Stimulated activated CD4-positive, alpha-beta T cell treated with anti-CD3 and anti-CD28 coated beads, Interleukin-4, amount 100 ng/mL, for 1 hour (primary cell): ENCODE results near the gene XXYLT1.

Experiments
- DNase-seq: peaks from one replicate; pipeline ENCODE4 v3.0.0-alpha.2; 2020

The XXYLT1 gene

DNA sequence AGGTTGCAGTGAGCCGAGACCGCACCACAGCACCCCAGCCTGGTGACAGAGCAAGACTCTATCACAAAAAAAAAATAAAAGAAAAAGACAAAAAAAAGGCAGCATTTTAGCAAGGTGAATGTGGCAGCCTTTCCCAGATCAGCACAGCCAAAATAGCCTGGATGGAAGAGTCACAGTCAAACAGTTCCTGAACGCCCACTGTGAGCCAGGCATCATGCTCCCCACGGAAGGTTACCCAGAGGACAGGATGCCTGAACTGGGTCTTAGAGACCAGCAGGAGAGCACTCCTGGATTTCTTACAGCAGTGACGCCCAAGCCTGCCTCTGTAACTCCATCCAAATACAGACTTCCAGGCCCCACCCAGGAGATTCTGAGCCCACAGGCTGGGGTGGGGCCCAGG lies 4.5 kb downstream of the XXYLT1 start:
- DNase-seq, result no peak

DNA sequence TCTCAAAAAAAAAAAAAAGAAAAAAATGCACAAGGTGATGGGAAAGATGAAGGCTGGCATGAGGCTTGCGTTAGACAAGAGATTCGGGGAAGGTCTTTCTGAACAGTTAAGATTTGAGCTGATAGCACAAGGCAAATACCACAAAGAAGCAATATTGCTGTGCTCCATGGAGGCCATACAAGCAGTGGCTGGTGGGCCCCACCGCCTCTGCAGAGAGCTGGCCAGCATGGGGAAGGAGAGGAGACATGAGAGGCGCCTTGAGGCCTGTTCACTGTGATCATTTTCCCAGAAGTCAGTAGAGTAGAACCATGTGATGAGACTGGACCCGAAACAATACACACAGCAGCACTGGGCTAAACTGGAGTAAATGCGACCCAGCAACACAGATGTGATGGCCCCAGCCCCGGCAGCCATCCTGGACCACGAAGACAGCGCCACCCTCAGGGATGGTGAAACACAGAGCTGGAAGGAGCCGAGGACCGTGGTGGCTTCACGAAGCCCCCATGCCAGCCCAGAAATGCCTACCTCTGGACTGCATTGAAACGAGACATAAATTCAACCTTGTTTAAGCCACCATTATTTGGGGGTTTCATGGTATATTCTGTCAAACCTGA lies 5.5 kb downstream of the XXYLT1 start:
- no peak for DNase-seq

DNA sequence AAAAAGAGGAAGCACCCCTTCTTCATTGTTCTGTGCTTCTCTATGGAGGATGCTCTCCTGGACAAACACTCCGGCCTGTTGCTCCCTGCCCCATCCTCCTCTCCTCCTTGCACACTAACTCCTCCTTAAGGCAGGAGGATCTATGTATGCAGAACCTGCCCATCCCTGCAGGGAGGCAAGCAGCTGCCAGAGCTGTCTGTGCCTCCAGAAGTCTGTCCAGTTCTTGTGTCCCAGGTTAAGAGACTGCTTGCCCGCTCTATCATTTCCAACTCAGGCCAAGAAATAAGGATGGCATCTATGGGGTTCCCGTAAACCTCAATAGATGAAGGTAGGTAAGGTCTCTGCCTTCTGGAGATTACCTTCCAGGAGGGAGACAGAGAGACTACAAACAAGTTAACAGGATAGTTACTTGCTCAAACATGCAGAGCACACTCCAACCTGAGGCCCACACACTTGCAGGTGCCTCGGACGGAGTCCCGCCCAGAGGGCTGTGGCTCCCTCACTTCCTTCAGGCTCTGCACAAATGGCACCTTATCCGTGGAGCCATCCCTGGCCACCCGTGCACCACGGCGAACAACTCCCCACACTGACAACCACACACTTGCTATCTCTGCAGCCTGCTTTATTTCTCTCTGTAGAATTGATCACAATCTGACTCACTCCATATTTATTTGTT lies 6.9 kb downstream of the XXYLT1 start:
- no peak for DNase-seq

DNA sequence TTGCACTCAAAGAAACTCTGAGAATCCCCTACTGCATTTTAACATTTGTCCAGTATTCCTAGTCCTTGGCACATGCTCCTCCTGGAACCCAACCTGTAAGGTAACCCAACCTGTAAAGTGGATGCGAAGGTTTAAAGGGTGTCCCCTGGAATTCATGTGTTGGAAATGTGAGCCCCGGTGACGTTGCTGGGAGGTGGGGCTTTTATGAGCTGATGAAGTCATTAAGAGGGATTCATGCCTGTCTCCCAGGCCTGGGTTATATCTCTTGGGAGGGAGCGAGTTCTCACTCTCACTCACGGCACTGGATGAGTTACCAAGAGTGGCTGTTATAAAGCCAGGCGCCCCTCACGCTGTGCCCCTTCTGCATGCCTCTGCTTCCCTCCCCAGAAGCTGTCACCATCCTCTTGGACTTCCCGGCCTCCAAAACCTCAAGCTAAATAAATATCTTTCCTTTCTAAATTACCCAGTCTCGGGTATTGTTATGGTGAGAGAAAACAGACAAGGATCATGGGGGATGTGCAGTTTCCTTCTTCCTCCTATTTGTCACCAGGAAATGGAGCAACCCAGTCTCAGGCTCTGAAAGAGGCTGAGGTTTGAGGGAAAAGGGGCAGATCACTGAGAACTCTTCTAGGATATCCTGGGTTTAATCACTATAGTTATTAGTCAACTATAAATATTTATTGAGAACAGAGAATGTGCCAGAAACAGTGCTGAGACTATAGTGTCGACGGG lies 7.6 kb downstream of the XXYLT1 start:
- DNase-seq, result no peak

DNA sequence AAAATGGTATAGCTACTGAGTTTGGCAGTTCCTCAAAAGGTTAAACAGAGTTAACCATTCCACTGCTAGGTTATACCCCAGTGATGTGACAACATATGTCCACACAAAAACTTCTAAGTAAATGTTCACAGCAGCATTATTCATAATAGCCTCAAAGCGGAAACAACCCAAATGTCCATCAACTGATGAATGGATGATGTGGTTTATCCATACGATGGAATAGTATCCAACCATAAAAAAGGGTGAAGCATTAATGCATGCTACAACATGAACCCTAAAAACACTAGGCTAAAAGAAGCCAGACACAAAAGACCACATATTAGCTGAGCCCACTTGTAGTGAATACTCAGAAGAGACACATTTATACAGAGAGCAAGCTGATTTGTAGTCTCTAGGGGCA lies 9.0 kb downstream of the XXYLT1 start:
- no peak for DNase-seq

DNA sequence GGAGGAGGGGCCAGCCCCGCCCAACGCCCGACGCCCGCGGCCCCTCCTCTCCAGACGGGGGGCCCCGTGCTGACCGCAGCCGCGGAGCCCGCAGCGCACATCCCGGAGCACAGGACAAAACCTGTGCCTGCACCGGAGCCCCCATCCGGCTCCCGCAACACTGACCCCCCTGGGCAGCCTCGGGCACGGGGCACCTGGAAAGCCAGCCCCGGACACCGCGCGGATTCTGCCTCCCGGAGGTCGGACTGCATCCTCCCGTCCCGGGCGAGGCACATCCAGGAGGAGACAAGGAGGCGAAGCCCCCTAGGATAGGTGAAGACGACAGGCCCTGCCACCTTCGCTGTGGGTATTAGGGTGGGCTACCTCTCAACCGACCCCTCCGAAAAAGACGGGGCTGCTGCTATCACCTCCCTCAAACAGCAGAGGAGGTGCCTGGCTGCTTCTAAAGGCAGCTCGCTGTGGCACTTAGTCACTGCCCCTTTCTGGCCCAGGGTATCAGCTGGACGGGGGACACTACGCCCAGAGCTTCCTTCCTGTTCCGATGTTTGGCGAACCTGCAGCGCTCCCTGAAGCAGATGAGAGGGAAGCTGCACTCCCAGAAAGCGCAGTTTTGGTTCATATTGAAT lies 10.6 kb downstream of the XXYLT1 start:
- no peak for DNase-seq

DNA sequence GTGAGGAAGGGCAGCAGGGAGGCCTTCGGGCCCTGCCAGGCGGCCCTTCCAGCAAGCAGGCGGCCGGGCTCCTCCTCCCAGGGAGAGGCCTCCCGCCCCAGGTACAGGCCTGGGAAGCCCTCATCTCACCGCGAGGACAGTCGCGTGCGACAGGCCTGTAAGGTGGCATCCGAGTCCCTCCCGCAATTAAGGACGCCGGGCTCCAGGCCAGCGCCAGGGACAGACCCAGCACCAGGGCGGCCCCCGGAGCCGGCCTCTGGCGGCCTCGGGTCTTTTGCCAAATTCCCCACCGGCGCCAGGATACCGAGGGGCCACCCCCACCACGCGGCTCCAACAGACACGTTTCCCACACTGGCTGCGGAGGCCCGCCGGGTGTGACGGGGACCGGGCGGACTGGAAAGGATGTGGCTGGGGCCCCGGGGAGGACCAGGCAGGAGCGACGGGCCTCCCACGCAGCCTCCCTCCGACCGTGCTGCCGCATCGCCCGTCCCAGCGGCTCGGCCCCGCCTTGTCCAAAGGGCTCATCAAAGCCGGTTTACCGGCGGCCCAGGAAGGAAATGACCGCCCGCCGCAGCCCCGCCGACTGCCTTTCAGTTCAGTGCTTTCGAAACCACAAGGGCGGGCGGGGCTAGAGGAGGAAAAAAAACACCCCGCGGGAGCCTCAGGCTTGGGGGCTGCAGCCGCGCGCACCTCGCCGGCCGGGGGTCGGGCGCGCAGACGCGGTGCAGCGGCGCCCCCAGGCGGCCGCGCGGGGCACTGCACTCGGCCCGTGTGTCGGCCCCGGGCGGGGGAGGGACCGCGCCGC lies 11.3 kb downstream of the XXYLT1 start:
- peak; percentile 83 for DNase-seq

DNA sequence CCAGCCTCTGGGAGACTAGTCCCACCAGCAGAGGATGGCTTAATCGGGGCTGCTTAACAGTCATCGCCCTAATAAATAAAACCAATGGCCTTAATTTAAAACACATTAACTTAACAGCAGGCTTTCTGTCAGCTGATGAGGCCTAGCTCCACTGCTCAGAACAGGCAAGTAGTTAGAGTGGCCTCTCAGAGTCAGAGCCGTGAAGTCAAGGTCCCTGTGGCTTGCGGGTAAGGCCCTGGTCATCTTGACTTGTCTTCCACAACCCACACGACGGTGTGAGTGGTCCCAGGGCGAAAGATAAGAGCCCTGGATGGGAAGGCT lies 11.8 kb downstream of the XXYLT1 start:
- DNase-seq, result no peak

DNA sequence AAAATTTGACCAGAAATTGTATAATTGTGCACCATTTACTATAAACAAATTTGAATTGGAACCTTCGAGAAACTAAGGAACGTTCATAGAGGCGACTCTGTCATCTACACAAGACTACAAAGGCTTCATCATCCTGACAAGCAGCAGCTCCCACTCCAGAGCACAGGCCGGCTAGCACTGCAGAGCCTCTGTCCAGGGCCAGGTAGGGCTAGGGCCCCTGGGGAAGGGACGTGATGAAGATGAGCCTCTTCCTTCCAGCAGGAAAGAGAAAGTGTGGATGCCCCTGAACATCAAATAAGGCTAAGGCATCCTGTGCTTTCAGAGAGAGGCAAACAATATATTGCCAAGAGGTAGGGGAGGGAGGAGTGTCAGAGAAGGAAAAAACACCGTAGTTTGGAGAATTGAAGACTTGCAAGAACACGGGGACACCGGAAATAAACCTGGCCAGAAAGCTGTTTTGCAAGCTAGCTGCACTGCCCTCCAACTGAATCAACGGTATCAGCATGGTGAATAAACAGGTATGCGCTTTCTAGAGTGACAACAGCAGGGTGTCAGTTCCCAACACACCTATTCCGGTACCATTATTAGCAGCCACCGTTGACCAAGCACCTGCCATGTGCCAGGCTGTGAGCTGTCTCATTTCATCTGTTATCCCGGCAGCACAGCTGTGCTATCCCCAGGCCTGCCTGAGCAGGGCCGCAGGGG lies 12.4 kb downstream of the XXYLT1 start:
- no peak for DNase-seq

DNA sequence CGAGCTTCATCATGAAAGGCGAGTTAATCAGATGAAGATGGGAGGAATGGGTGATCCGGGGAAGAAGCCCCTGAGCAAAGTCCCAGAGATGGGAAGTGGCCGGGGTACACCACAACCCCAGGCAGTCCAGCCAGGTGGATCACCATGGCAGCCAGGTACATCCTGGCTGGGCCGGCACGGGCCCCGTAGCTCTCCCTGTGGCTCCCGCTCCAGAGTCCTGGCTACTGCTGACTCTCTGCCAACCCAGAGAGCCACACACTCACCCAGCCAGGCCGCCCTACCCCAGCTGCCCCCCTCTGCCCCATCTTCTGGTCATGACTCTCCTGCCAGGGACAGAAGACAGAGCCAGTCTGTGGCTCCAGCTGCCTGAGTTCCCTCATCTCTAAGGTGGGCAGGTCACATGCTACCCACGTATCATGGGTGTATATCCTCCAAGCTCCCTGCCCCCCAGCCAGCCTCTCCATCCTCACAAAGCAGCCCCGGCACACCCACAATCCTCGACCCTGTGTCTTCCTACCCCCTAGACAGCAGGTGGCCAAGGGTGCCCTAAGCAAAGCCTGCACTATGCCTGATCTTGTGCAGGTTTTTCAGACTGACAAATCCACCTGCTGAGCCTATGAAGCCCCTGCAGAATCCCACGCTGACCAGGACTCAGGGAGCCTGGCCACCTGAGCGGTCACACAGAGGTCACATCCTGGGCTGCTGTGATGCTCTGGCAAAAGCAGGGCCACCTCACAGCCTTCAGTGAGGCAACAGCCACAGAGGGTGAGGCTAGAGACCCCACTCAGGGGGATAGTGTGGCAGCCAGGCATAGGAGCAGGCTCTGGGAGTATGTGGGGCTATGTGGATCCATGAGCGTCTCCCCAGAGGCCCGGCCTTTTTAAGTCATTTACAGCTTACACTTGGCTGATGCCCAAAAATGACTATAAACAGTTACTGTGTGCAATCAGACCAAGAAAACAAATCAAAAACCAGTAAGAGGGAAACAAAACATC lies 13.2 kb downstream of the XXYLT1 start:
- no peak for DNase-seq

DNA sequence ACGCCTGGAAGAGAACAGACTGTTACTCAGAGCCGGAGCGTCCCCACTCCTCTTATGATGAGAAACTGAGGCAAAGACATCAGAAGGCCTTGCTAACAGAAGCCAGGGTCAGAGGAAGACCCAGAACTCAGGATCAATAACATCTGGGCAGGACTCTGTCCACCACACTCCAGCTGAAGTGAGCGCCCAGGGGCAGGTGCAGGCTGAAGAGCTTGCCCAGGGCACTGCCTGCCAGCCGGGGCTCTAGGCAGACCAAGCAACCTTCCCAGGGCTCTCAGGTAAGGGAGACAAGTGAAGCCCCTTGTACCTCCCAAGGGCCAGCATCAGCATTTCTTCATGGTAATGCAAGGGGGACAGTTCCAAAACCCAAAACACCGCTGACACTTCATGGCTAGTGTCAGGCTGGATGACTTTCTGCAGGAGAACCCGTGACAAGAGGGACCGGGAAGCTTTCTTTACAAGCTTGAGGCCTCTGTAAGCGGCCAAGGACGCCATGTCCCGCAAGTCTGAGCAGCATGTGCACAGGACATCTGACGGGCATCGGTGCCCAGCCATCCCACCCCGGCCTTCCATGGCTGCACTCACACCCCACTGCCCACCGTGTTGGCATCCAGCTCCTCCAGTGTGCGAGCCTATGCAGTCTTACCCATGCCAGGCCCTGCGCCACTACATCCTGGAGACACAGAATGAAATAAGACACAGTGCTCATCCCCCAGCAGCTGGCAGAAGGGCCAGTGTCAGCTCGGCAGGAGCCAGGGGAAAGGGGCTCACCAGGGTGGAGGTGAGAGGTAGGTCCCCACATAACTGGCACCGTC lies 14.1 kb downstream of the XXYLT1 start:
- no peak for DNase-seq

DNA sequence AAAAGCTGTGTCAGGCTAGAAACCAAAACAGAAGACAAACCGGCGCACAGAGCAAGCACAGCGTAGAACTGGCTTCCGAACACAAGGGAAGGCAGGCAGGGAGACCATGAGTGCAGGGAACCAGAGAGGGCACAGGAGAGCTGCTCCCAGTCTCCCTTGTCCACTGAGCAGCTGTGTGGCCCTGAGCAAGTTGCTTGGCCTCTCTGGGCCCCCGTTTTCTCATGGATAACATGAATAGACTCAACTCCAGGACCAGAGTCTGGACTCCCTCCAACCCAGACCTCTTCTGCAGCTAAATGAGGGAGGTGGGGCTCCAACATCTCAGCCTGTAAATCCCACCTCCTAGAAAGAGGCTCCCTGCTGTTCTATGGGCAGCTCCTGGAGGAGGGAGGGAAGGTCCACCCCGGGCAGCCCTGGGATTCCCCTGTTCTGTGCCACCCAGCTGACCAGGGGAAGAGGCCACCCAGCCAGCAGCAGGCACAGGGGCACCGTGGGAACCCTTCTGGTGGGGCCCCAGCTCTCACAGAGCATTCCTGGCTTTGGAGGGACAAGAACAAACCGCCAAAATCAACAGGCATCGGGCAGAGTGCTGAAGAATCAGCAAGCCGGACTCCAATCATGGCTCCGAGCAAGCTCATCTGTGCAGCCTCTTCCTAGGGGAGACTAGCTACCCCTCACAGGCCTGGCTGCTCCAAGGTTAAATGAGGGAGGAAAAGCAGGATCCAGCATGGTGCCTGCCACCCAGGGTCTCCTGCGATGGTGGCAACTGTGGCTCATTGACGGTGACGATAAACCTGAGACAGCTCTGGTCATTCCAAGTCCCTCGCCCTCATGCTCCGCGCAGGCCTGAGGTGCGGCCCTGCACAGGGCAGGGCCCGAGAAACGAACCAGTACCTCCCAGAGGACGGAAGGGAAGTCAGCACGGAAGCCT lies 15.1 kb downstream of the XXYLT1 start:
- DNase-seq, result no peak

DNA sequence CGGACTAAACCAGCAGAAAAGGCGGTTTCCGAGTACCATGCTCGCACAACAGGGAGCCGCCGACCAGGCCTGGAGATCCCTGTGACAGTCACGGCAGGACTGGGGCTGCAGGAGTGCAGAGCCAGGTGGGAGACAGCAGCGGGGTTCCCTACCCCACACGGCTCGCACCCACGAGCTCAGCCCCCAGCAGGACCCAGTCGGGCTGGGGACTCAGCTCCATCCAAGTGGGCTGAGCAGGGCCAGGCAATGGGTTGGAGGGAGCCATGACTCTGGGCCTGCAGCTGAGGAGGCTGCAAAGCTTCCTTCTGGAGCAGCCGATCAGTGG lies 15.8 kb downstream of the XXYLT1 start:
- no peak for DNase-seq

DNA sequence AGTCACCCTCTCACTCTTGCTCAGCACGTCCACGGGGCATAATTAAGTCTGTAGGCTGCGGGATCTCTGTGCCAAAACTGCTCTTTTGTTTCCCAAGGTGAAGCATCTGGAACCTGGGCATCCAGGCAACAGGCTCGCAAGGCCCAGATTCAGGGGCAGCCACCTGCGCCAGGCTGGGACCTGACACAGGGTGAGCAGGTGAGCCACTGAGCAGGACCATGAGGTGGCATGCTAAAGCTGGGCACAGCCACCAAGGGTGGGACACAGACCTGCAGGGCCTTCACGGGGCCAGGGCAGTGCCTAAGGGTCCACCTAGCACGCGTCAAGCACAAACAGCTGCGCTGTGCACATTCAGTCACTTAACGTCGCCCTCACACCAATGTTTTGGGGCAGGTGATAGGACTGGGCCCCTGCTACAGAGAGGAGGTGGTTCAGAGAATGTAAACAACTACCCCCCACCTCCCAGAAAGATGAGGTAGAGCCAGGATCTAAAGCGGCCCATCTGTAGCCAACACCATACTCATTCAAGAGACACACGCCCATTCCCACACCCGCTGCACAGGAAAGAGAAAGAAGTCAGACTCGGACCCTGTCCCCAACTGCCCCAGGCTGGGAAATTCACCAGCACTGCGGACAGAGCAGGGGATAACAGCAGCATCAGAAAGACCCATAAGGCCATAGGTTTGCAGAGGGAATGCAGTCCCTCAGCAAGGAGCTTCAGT lies 16.3 kb downstream of the XXYLT1 start:
- DNase-seq, result no peak

DNA sequence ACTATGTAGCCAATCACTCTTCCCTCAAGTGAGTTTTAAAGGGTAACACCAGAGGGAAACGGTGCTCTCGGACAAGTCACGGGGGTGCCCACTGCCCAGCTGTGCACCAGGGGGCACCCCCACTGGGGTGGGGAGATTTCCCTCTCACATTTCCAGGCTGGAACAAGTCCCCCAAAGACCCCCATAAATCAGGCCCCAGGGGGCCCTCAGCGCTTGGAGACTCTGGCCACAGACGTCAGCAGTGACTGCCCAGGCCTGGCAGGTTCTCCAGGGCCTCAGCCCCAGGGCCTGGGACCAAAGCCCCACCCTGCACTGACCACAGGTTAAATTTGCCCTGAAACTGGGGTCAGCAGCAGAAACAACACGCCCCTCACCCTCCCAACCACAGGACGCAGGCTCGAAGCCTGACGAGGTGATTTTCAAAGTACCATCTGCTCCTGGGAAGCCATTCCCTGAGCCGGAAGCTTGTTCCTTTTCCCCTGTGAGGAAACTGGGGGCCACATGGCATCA lies 17.0 kb downstream of the XXYLT1 start:
- no peak for DNase-seq

DNA sequence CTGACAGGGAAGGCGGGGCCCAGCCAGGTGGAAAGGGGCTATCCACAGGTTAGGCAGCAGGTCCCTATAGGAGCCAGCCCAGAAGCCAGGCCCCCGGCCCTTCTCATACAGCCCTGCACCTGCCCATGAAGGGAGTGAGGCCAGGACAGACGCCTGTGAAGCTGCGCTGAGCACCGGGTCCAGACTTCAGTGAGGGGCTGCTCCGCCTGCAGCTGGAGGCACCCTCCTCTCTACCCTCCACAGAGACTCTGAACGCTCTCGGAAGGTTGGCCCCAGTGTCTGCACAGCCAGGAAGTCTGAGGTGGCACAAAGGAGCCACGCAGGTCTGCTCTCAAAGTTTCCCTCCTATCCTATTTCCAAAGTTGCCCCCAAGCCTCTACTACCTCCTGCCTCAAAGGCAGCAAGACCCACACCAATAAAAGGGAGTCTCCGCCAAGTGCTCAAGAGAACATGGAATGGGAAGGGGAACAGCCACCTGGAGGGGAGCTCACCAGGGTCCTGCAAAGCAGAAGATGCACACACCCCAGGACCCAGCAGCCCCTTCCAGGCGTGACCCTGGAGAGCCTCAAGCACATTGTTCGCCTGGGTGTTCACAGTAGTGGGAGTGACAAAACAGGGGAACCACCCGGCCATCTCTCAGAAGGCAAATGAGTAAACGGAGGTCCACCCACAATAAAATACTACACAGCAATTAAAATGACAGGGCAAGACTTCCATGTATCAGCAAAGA lies 19.5 kb downstream of the XXYLT1 start:
- DNase-seq, result no peak

DNA sequence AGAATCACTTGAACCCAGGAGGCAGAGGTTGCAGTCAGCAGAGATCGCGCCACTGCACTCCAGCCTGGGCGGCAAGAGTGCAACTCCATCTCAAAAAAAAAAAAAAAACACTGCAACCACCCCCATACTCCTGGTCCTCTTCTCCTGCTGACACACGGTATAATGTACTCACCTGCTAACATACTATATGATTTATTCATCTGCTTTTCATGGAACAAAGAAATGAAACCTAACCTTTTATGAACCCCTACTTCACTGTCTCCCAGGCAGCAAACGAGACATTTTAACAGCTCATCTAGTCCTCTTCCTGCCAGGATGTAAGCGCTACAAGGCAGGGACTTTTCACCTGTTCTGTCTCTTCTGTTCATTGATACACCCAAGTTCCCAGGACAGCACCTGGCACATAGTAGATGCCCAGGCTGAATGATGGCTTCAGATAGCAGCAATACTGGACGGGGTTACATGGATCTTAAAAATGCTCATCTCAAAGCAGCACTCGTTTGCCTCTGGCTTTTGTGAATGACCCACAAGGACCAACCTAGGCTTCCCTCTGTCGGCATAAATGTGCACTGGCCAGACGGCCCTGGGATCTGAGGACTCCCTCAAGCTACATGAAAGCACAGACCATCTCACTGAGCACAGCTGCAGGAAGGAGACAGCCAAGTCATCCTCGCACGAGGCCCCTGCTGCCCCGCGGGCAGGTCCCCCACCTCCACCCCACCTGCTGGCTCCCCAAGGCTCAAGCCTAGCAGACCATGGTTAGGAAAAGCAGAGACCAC lies 20.3 kb downstream of the XXYLT1 start:
- no peak for DNase-seq
